ENCODE results near the gene F7. TPM values are rescaled to one million over a fixed set of nuclear protein-coding genes. Genes with fewer than 3 reads are reported as not detected.

The F7 gene
- total and polyA plus RNA-seq, 9 of the 15 experiments (the other 6 are each of a cell fraction or from before 2014, with no cell fraction given), result not detected

DNA sequence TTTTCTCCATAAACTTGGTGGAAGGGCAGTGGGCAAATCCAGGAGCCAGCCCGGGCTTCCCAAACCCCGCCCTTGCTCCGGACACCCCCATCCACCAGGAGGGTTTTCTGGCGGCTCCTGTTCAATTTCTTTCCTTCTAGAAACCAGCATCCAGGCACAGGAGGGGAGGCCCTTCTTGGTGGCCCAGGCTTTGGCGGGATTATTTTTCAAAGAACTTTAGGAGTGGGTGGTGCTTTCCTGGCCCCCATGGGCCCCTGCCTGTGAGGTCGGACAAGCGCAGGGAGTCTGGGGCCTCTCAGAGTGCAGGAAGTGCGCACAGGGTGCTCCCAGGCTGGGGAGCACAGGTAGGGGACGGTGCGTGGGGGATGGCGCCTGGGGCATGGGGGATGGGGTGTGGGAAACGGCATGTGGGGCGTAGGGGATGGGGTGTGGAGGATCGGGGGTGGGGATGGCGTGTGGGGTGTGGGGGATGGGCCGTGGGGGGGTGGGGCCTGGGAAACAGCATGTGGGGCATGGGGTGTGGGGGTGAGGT, 396 bp downstream of the F7 start:
- intact Hi-C loops (cut with micrococcal nuclease) (no loop called here), in situ Hi-C loops (cut with MboI) (no loop called here)
- DNase-seq (ENCODE audit: extremely low read depth in 1 of 4, low spot score in 3 of 4) (no peak), FAIRE-seq (no peak), ATAC-seq (no peak)
- Histone ChIP-seq H3K27ac (ENCODE audit: extremely low read depth, low read depth, low read length) (no peak overlapping the region), H4K20me1 (replicated peaks; ENCODE audit: control insufficient read depth, insufficient read depth, low read length) (0 out of 2 replicates have a peak, but pooled peaks cover 7% of the 10 kb centered on the region), H3K9me1 (ENCODE audit: control insufficient read depth, insufficient read depth, low read length) (no peaks in the 10 kb centered on the region), H3K36me3 (ENCODE audit: control insufficient read depth, insufficient read depth, low read length) (no peaks in the 10 kb centered on the region), H3K79me2 (ENCODE audit: control insufficient read depth, insufficient read depth, low read length) (no peaks in the 10 kb centered on the region), H3K27me3 (ENCODE audit: control insufficient read depth in 2 of 2, insufficient read depth in 2 of 2, low read length in 2 of 2) (peaks cover 3 to 30% of the 10 kb centered on the region in 2 experiments; a peak in 4 of 5 replicates), H3K9ac (ENCODE audit: insufficient read depth in 1 of 2, low read depth in 2 of 2, low read length in 2 of 2) (no peak overlapping the region), H3K4me1 (replicated peaks in 1 of 2; ENCODE audit: control insufficient read depth in 2 of 2, insufficient read depth in 2 of 2, low read length in 2 of 2) (peaks cover 0 to 10% of the 10 kb centered on the region in 2 experiments; a peak in 2 of 5 replicates), H3K9me3 (replicated peaks; ENCODE audit: control insufficient read depth, insufficient read depth, low read depth, low read length) (no peaks in the 10 kb centered on the region), H3K4me3 (no peak overlapping the region), H2AFZ (ENCODE audit: low read depth, low read length) (no peak overlapping the region), H3K4me2 (ENCODE audit: insufficient read depth, low read length) (no peak overlapping the region)
- TF ChIP-seq, protein P1, sequence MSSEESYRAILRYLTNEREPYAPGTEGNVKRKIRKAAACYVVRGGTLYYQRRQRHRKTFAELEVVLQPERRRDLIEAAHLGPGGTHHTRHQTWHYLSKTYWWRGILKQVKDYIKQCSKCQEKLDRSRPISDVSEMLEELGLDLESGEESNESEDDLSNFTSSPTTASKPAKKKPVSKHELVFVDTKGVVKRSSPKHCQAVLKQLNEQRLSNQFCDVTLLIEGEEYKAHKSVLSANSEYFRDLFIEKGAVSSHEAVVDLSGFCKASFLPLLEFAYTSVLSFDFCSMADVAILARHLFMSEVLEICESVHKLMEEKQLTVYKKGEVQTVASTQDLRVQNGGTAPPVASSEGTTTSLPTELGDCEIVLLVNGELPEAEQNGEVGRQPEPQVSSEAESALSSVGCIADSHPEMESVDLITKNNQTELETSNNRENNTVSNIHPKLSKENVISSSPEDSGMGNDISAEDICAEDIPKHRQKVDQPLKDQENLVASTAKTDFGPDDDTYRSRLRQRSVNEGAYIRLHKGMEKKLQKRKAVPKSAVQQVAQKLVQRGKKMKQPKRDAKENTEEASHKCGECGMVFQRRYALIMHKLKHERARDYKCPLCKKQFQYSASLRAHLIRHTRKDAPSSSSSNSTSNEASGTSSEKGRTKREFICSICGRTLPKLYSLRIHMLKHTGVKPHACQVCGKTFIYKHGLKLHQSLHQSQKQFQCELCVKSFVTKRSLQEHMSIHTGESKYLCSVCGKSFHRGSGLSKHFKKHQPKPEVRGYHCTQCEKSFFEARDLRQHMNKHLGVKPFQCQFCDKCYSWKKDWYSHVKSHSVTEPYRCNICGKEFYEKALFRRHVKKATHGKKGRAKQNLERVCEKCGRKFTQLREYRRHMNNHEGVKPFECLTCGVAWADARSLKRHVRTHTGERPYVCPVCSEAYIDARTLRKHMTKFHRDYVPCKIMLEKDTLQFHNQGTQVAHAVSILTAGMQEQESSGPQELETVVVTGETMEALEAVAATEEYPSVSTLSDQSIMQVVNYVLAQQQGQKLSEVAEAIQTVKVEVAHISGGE (CRISPR knock-in tag; IDR thresholded peaks at IDR 0.05), result no peak
- TF ChIP-seq ZNF140 (CRISPR knock-in tag; IDR thresholded peaks at IDR 0.05), result no peak
- TF ChIP-seq LARP7 (IDR thresholded peaks at IDR 0.05), result no peak
- no peak for TF ChIP-seq USF2 (CRISPR knock-in tag; IDR thresholded peaks at IDR 0.05)
- TF ChIP-seq, protein P2, sequence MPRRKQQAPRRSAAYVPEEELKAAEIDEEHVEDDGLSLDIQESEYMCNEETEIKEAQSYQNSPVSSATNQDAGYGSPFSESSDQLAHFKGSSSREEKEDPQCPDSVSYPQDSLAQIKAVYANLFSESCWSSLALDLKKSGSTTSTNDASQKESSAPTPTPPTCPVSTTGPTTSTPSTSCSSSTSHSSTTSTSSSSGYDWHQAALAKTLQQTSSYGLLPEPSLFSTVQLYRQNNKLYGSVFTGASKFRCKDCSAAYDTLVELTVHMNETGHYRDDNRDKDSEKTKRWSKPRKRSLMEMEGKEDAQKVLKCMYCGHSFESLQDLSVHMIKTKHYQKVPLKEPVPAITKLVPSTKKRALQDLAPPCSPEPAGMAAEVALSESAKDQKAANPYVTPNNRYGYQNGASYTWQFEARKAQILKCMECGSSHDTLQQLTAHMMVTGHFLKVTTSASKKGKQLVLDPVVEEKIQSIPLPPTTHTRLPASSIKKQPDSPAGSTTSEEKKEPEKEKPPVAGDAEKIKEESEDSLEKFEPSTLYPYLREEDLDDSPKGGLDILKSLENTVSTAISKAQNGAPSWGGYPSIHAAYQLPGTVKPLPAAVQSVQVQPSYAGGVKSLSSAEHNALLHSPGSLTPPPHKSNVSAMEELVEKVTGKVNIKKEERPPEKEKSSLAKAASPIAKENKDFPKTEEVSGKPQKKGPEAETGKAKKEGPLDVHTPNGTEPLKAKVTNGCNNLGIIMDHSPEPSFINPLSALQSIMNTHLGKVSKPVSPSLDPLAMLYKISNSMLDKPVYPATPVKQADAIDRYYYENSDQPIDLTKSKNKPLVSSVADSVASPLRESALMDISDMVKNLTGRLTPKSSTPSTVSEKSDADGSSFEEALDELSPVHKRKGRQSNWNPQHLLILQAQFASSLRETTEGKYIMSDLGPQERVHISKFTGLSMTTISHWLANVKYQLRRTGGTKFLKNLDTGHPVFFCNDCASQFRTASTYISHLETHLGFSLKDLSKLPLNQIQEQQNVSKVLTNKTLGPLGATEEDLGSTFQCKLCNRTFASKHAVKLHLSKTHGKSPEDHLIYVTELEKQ (CRISPR knock-in tag; IDR thresholded peaks at IDR 0.05), result no peak
- no peak for TF ChIP-seq ZNF511 (CRISPR knock-in tag; IDR thresholded peaks at IDR 0.05)
- TF ChIP-seq CEBPG (CRISPR knock-in tag; IDR thresholded peaks at IDR 0.05), result no peak
- no peak for TF ChIP-seq CEBPG (tag; conservative IDR thresholded peaks at IDR 0.05 in 1 of 2, IDR thresholded peaks at IDR 0.05 in 1 of 2)
- no peak for TF ChIP-seq HMG20B (CRISPR knock-in tag; IDR thresholded peaks at IDR 0.05)
- BruUV-seq (replicated peaks), result no TSS peak
- CTCF ChIA-PET (ENCODE audit: low intra/inter-chr PET ratio), result no interaction called here
- POLR2A ChIA-PET, result no interaction called here
- WGBS (ENCODE audit: insufficient coverage, low coverage, missing lambda C conversion rate), result 0% methylated on average over 7 of the region's 16 CpGs
